Cardiac muscle cell (in vitro differentiated cells and primary cell): Measurements from ENCODE around the gene SKI. TPM values are rescaled to one million over a fixed set of nuclear protein-coding genes. Genes with fewer than 3 reads are reported as not detected.

Source experiments
- DNase-seq, 2 donors: peaks; one replicate each; pipeline versions ENCODE4 v3.0.0 to v3.0.0-alpha.2; 2010 to 2017; ENCODE audit warnings: low read depth in 1 of 2, low spot score in 1 of 2
- H3K27ac ChIP-seq: fragments of 200-600 bp; sonication (generic); 2 replicates; pipeline ENCODE4 v1.5.1; 2016
- H3K27me3 ChIP-seq: fragments of 200-600 bp; sonication (generic); 2 replicates; pipeline ENCODE4 v1.6.0; 2016; ENCODE audit warnings: control low read depth
- H3K36me3 ChIP-seq: fragments of 200-600 bp; sonication (generic); 2 replicates; pipeline ENCODE4 v1.5.1; 2016; ENCODE audit warnings: control low read depth
- H3K4me1 ChIP-seq: fragments of 200-600 bp; sonication (generic); 2 replicates; pipeline ENCODE4 v1.8.1; 2017; ENCODE audit warnings: low read depth, mild to moderate bottlenecking, mixed run types
- H3K4me3 ChIP-seq: fragments of 200-600 bp; sonication (generic); 2 replicates; pipeline ENCODE4 v1.5.1; 2016; ENCODE audit warnings: mild to moderate bottlenecking
- H3K9me3 ChIP-seq: fragments of 200-600 bp; sonication (generic); 2 replicates; pipeline ENCODE4 v1.5.1; 2017; ENCODE audit warnings: low read depth, mild to moderate bottlenecking, control low read depth
- CTCF ChIP-seq: IDR thresholded peaks from 2 replicates; pipeline ENCODE4 v1.5.1; 2012; ENCODE audit warnings: low read depth, mild to moderate bottlenecking, low read length
- polyA plus RNA-seq: library from polyadenylated mRNA; unstranded; fragments of >200 nt; fragmentation: Nextera tagmentation; extraction: Ambion mirVana; gene quantifications from 2 replicates; pipeline ENCODE4 v1.2.1, GENCODE V29; 2016
- total RNA-seq: library from RNA; depleted of rRNA; stranded (reverse); fragments of >200 nt; gene quantifications from 2 replicates; pipeline ENCODE4 v1.2.3, GENCODE V29; 2016

SKI gene
- total and polyA plus RNA-seq, 2 experiments from 2014 or later, result 2.7 to 31.9 TPM

- H3K27me3 ChIP-seq, result no peaks in the 10 kb centered on the region
- DNase-seq, result no peak
- H3K4me3 ChIP-seq, result no peak overlapping the region
- H3K9me3 ChIP-seq, result no peaks in the 10 kb centered on the region
- H3K36me3 ChIP-seq, result no peaks in the 10 kb centered on the region
- no peak for TF ChIP-seq CTCF
- H3K4me1 ChIP-seq, result peaks cover 17% of the 10 kb centered on the region
- H3K27ac ChIP-seq, result no peak overlapping the region
Observed at GRCh38 chr1:2248854-2249558, 20.9 kb downstream of the SKI start.

- no peaks in the 10 kb centered on the region for H3K36me3 ChIP-seq
- no peak for DNase-seq
- no peaks in the 10 kb centered on the region for H3K9me3 ChIP-seq
- H3K27ac ChIP-seq, result no peak overlapping the region
- H3K27me3 ChIP-seq, result no peaks in the 10 kb centered on the region
- H3K4me1 ChIP-seq, result peaks cover 17% of the 10 kb centered on the region
- no peak for TF ChIP-seq CTCF
- H3K4me3 ChIP-seq, result no peak overlapping the region
Observed at GRCh38 chr1:2249559-2249906, 21.4 kb downstream of the SKI start.

- no peak for TF ChIP-seq CTCF
- Histone ChIP-seq H3K36me3 (no peaks in the 10 kb centered on the region), H3K27ac (no peak overlapping the region), H3K9me3 (no peaks in the 10 kb centered on the region), H3K4me1 (peaks cover 17% of the 10 kb centered on the region), H3K27me3 (no peaks in the 10 kb centered on the region), H3K4me3 (no peak overlapping the region)
- DNase-seq, result no peak
Observed at GRCh38 chr1:2250721-2251281, 22.7 kb downstream of the SKI start.

DNA sequence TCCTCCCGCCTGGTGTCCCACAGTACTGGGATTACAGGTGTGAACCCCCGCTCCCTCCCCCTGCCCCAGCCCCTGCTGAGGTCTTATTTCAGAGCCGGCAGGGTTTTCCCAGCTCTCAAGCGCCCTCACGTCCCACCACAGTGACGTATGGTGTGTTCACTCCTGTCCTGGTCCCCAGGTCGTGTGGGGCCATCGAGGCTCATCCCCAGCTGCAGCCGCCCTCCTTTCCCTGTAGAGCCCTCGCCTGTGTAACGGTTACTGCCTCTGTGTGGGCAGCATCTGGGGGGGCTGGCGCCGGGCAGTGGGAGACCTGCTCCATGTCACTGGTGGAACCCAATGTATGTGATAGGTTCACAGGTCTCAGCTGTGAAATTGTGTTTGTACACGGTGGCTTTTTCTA is 23.2 kb downstream of the SKI start:
- H3K4me1 ChIP-seq, result peaks cover 13% of the 10 kb centered on the region
- no peak for DNase-seq

GRCh38 chr1:2251786-2252185 is 23.7 kb downstream of the SKI start:
- Histone ChIP-seq H3K27ac (no peak overlapping the region), H3K36me3 (no peaks in the 10 kb centered on the region), H3K9me3 (no peaks in the 10 kb centered on the region), H3K4me3 (no peak overlapping the region), H3K27me3 (no peaks in the 10 kb centered on the region), H3K4me1 (peaks cover 10% of the 10 kb centered on the region)
- DNase-seq, result peak in 1 of 2 donors; percentile 38
- no peak for TF ChIP-seq CTCF

More for the DNA sequence above, 23.2 kb downstream of the SKI start:
- H3K27me3 ChIP-seq, result no peaks in the 10 kb centered on the region
- H3K27ac ChIP-seq, result no peak overlapping the region
- H3K36me3 ChIP-seq, result no peaks in the 10 kb centered on the region
- no peak overlapping the region for H3K4me3 ChIP-seq
- H3K9me3 ChIP-seq, result no peaks in the 10 kb centered on the region
- no peak for TF ChIP-seq CTCF
